Stimulated activated CD4-positive, alpha-beta T cell treated with anti-CD3 and anti-CD28 coated beads, TNF-alpha, amount 100 ng/mL, for 48 hours (primary cell): ENCODE data around the gene TRIM52.
A peak's percentile ranks its signal among the peaks of the same experiment; 100 is the strongest.

Experiments used
- DNase-seq, 3 donors: peaks; one replicate each; pipeline ENCODE4 v3.0.0-alpha.2; 2020; ENCODE audit warnings: low read depth in 3 of 3

TRIM52 gene

DNA sequence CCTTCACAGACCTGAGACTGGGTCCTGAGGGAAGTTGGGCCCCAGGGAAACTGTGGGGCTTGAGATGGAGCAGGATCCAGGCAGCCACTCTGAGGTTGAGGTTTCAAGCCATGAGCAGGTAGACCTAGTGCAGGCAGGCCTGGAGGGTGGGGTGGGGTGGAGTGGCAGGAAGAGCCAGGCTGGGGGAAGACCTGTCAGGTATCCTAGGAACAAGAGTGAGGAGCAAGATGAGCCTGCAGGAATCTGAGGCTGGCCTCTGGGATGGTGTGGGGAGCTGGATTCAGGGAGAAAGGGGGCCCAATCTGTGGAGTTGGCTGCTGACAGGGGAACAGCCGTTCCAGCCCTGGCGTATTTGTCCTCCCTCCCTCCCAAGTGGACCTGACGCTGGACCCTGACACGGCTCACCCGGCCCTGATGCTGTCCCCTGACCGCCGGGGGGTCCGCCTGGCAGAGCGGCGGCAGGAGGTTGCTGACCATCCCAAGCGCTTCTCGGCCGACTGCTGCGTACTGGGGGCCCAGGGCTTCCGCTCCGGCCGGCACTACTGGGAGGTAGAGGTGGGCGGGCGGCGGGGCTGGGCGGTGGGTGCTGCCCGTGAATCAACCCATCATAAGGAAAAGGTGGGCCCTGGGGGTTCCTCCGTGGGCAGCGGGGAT is 27.0 kb downstream of the TRIM52 start:
- DNase-seq = no peak

DNA sequence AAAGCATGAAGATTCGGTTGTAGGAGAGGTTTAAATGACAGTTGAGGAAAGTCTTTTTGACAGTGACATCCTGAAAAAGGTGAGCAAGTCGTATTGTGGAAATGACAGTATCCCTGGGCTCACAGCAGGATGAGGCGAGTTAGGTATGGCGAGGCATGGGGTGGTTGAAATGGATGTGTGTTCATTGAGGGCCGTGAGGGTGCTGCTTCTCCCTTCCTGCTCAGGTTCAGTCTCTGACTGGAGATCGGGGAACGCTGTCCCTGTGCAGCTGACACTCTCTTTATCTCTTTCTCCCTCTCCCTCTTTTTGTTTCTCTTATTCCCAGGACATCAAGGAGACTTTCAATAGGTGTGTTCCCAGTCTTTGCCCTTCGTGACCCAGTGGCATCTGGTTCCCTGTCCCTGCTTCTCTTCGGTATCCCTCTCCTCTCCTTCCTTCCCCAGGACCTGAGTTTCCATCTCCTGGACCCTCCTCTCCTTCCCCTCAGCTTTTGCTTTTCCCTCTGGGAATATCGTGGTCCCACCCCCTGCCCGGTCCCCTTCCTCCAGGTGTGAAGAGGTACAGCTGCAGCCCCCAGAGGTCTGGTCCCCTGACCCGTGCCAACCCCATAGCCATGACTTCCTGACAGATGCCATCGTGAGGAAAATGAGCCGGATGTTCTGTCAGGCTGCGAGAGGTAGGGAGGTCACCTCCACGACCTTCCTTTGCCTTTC is 27.7 kb downstream of the TRIM52 start:
- no peak for DNase-seq

GRCh38 chr5:181232593-181232992 is 28.4 kb downstream of the TRIM52 start:
- no peak for DNase-seq

- DNase-seq = no peak
Observed at GRCh38 chr5:181231432-181231831, 29.5 kb downstream of the TRIM52 start.

GRCh38 chr5:181230551-181230950 is 30.4 kb downstream of the TRIM52 start:
- DNase-seq = no peak

DNA sequence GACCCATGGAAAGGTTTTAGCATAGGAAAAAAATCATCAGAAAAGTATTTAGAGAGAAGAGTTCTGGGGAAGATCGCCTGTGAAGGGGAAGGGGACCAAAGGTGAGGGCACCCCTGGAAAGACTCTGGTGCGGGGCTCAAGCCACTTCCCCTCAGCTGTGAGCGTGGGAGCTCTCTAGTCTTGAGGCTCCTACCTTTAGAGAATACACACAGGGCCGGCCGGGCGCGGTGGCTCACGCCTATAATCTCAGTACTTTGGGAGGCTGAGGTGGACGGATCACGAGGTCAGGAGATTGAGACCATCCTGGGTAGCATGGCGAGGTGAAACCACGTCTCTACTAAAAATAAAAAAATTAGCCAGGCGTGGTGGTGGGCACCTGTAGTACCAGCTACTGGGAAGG is 30.9 kb downstream of the TRIM52 start:
- DNase-seq = no peak

DNA sequence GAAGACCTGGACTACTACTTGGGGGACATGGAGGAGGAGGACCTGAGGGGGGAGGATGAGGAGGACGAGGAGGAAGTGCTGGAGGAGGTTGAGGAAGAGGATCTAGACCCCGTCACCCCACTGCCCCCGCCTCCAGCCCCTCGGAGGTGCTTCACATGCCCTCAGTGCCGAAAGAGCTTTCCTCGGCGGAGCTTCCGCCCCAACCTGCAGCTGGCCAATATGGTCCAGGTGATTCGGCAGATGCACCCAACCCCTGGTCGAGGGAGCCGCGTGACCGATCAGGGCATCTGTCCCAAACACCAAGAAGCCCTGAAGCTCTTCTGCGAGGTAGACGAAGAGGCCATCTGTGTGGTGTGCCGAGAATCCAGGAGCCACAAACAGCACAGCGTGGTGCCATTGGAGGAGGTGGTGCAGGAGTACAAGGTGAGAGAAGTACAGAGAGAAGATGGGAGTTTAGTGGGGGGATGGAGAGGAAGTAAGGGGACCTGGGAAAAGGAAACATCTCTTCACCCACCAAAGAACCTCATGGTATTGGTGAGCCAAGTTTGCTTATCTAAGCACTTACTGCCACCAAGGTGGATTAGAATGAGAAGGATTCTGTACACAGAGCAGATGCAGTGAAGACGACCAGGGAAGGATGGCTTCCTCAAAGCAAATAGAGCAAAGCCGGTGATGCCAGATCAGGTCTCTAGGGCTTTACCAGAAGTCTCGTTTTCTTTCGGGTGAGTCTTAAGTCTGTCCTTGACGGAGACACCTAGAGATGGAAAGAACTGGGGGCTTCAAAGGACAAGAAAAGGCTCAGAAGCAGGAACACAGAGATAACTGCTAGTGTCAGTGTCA is 36.3 kb downstream of the TRIM52 start:
- no peak for DNase-seq

GRCh38 chr5:181223729-181224389 is 37.1 kb downstream of the TRIM52 start:
- no peak for DNase-seq

DNA sequence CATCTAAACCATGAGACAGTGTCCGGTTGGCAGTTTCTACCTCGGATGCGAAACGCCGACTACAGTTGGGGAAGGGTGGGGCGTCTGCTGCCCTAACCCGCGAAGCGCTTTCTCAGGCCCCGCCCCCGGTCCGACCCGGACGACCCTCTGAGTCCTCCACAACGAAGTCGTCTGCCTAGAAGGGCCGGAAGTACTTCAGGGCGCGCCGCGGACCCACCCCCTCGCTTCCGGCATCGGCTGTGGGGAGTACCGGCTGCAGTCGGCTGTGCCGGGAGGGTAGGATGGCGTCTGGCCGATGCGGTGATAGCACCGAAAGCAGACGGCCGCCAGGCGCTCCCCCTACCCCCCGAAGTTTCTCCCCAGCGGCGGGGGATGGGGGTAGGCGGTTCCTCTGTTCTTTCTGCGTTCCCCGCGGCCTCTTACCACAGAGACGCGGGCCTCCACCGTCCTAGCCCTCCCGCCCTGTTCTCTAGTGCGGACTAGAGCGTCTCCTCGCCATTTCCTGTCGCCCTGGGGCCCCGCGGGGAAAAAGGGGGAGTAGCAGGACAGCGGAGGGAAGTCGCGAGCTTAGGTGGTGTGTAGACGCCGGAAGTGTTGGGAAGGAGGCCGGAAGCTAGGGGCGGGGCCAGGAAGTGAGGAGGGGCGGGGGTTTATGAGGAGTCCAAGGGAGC is 37.8 kb downstream of the TRIM52 start, which contains the start of gene TRIM41:
TRIM41 (plus strand) TSS at position 224 of the 671 bp plus-strand sequence. CDS start 719 bp downstream, outside the sequence.
- peak; percentile 94 to 97 (median 97) for DNase-seq

GRCh38 chr5:181222630-181223057 is 38.3 kb downstream of the TRIM52 start:
- no peak for DNase-seq

DNA sequence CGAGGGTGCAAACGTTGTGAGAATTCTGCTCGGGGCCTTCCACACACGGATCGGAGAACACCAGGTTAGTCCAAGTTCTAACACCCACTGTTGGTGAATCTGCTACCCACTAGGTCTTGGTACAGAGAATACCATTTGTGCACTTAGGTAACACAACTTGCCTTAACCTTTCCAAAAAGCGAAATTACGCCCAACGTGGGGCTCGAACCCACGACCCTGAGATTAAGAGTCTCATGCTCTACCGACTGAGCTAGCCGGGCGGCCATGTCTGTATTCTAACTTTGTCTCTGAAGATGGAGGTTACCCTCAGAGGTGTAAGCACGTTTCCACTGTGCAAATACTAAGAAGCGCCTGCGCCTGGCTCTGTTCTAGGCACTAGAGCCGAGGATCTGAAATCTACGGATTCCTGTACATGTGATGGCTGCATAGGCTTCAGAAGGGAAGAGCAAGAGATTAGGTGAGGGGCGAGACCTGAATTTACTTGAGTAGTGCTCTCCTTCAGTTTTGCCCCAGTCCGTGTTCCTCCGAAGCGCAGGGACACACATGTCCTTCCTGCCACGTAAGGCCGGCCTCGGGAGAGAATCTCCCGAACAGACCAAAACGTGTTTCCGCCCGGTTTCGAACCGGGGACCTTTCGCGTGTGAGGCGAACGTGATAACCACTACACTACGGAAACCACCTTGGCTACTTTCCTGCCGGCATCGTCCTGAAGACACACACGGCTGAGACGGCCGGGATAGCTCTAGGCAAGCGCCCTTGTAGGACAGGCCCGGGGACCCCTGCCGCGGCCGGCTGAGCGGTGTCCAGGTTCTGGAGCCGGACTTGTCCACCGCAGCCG is 38.9 kb downstream of the TRIM52 start:
- peak; percentile 82 to 99 (median 94) for DNase-seq

GRCh38 chr5:181221105-181221791 is 39.7 kb downstream of the TRIM52 start:
- DNase-seq = no peak

DNA sequence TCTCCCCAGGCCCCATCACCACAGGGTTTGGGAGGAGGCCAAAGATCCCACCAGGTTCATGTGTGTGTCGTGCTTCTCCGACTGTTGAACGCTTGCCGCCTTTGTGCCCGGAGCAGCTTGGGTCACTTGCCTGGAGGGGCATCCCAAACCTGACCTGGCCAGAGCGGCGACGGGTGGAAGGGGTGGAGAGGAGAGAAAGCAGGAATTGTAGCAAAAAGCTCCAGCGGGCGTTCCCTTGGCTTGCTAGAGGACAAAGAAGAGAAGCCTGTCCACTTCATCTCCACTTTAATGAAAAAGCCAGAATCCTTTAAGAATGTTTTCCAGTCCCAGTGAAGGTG is 40.8 kb downstream of the TRIM52 start:
- no peak for DNase-seq

- no peak for DNase-seq
Observed at GRCh38 chr5:181219262-181220177, 41.4 kb downstream of the TRIM52 start.

DNA sequence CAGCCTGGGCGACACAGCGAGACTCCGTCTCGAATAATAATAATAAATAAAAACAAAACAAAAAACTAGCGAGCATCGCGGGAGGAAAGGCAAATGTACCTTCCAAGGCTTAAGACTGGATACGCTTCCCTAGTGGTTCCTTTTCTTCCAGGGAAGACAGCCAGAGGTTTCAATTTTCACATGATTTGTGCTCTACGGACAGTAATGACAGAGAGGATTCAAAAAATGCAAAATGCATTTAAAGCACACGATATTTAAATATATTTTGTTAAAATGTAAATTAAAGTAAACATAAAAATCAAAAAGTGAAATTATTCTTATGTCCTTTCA is 42.2 kb downstream of the TRIM52 start:
- no peak for DNase-seq

GRCh38 chr5:181217803-181218062 is 43.2 kb downstream of the TRIM52 start:
- no peak for DNase-seq

DNA sequence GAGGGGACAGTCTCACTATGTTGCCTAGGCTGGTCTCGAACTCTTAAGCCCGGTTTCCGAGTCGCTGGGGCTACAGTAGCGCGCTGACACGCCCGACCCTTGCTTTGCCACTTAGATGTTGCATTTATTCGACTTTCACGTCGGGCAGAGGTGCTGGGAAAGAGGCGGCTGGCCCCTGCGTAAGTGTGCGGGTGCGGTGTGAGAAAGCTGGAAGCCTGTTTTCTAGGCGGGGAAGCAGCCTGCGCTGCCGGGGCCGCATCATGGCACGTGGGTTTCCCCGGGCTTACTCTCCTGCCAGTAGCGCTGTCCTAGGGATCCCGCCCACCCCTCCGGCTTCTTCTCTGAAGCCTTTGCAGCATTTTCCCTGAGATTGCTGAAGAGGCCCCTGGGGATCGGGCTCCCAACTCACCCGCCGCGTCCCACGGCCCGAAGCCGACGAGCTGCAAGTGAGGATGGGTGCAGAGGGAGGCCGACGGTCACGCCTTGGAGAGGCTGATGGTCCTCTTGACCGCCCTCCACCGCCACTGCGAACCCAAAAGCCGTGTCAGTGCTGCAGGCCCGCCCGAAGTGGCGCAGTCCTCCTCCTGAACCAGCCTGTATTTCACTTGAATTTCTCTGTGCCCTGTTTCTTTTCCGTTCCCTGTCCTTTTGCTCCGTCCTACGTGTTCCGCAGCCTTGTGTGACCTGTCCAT is 43.7 kb downstream of the TRIM52 start:
- DNase-seq = peak in 1 of 3 donors; percentile 52
